ES-I3 (cell line): Measurements from ENCODE around the gene SCYL2.
"Not testable (repeated sequence)": the region's sequence is repeated elsewhere in the genome, so short reads cannot be mapped to it uniquely, and the experiment has no call there.

Experiments used
- H3K36me3 ChIP-seq: 2 replicates; pipeline ENCODE4 v1.6.1; 2013; ENCODE audit warnings: mild to moderate bottlenecking, low read length, control low read depth, moderate library complexity; ENCODE audit not compliant: insufficient read depth
- H3K4me1 ChIP-seq: 2 replicates; pipeline ENCODE4 v1.6.1; 2013; ENCODE audit warnings: mild to moderate bottlenecking, control low read depth, low read length; ENCODE audit not compliant: insufficient read depth
- H3K9ac ChIP-seq: 2 replicates; pipeline ENCODE4 v1.6.1; 2013; ENCODE audit warnings: low read depth, mild to moderate bottlenecking, low read length, moderate library complexity
- H3K9me3 ChIP-seq: 2 replicates; pipeline ENCODE4 v1.6.1; 2013; ENCODE audit warnings: mild to moderate bottlenecking, low read length, moderate library complexity; ENCODE audit not compliant: control insufficient read depth, insufficient read depth

The SCYL2 gene

DNA sequence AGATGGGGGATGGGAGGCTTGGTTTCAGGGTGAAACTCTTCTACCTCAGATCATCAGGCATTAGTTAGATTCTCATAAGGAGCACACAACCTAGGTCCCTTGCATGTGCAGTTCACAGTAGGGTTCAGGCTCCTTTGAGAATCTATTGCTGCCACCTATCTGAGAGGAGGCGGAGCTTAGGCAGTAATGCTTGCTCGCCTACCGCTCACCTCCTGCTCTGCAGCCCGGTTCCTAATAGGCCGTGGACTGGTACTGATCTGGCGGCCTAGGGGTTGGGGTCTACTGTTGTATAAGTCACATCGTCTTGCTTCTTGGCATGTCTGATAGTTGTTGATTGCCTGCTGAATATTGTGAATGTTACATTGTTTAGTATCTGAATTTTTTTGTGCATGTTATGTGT, 12.2 kb downstream of the SCYL2 start:
- H3K4me1 ChIP-seq, result peaks cover 9% of the 10 kb centered on the region; the same call in 1 of the 2 replicates
- no peaks in the 10 kb centered on the region for H3K36me3 ChIP-seq
- no peaks in the 10 kb centered on the region for H3K9me3 ChIP-seq
- H3K9ac ChIP-seq, result no peak overlapping the region; the same call in 1 of the 2 replicates

DNA sequence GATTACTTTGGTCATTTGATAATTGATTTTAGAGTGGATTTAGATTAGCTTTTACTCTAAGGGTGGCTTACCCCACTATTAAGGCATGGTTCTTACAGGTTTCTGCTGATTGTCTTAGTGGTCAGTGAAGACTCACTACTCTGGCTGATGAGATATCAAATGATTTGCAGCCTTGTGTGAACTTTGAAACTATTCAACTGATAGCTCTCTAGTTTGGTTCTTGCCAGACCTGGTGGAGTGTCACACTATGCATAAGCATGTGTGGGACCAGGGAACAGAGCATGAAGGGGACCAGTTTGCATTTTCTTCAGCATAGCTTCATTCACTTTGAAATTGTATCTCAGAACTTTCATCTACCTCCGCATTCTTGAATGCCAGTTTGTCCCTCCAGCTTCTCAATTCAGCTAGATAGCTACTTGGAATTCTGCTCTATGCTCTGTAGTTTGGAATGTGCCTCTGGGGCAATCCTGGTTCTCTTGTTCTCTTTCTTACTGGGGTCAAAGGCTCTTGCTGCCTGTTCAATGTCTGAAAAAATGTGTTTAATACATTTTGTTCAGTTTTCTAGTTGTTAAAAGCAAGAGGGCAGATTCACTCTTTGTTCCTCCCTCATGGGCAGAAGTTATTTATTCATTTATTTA, 12.7 kb downstream of the SCYL2 start:
- no peaks in the 10 kb centered on the region for H3K9me3 ChIP-seq
- no peak overlapping the region for H3K9ac ChIP-seq
- no peaks in the 10 kb centered on the region for H3K36me3 ChIP-seq
- peaks cover 9% of the 10 kb centered on the region; the same call in 1 of the 2 replicates for H3K4me1 ChIP-seq

DNA sequence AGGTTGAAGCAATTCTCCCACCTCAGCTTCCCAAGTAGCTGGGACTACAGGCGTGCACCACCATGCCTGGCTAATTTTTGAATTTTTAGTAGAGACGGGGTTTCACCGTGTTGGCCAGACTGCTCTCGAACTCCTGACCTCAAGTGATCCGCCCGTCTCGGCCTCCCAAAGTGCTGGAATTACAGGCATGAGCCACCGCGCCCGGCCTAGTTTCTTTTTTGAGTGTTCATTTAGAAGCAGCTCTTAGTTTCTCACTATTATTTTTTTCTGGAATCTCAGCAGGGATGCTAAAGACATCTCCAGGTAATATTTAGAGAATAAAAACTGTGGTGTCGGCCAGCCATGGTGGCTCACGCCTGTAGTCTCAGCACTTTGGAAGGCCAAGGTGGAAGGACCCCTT, 17.6 kb downstream of the SCYL2 start:
- H3K36me3 ChIP-seq, H3K4me1 ChIP-seq, H3K9ac ChIP-seq, H3K9me3 ChIP-seq: not testable (repeated sequence)

DNA sequence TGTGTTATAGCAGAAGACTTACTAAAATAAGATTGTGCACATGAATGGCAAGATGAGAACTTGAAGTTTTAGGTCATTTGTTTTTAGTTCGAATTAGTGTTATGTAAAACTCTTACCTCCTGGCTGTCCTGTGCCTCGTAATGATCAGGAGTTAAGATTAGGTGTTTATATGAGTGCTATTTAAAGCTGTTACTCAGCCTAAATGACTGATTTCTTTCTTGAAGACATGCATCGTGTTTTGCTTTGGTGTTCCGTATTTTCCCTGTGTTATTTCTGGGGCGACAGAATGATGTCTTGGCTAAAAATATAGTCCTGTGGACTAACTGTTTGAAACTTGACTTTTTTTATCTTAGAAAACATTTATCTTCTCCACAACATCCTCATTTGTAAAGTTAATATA, 22.1 kb downstream of the SCYL2 start:
- Histone ChIP-seq H3K36me3 (peaks cover 6% of the 10 kb centered on the region; the same call in 1 of the 2 replicates), H3K4me1 (no peaks in the 10 kb centered on the region), H3K9ac (no peak overlapping the region), H3K9me3 (no peaks in the 10 kb centered on the region)

DNA sequence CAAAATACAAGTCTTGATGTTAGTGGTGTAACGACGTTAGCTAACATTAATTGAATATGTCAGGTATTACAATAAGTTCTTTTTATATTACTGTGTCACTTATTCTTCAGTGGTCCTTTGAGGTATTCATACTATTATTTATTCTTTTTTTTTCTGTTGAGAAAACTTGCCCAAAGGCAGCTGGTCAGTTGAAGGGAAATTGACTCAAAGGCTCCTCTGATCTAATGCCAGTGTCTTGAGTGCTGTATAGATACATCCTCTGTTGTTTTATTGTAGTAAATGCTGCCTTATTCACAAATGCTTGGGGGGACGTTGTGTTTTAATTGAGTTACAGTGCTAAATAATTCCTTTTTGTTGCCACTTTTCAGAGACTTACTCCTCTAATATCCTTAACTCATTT, 23.0 kb downstream of the SCYL2 start:
- Histone ChIP-seq H3K4me1 (no peaks in the 10 kb centered on the region), H3K36me3 (peaks cover 6% of the 10 kb centered on the region; the same call in 1 of the 2 replicates), H3K9me3 (no peaks in the 10 kb centered on the region), H3K9ac (no peak overlapping the region)

DNA sequence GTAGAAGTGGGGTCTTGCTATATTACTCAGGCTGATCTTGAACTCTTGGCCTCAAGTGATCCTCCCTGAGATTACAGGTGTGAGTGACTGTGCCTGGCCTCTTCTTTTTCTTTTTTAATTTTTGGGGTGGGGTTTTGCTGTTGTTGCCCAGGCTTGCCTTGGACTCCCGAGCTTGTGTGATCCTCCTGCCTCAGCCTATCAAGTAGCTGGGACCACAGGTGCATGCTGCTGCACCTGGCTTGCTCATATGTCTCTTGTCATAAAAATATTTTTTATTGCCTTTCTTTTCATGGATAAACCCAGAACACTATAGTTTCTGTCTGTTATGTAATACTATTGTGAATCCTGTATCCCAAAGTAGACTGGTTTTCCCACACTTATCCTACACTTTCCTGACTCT, 26.0 kb downstream of the SCYL2 start:
- no peak overlapping the region for H3K9ac ChIP-seq
- no peaks in the 10 kb centered on the region for H3K4me1 ChIP-seq
- peaks cover 13% of the 10 kb centered on the region; the same call in 1 of the 2 replicates for H3K36me3 ChIP-seq
- H3K9me3 ChIP-seq, result no peaks in the 10 kb centered on the region

DNA sequence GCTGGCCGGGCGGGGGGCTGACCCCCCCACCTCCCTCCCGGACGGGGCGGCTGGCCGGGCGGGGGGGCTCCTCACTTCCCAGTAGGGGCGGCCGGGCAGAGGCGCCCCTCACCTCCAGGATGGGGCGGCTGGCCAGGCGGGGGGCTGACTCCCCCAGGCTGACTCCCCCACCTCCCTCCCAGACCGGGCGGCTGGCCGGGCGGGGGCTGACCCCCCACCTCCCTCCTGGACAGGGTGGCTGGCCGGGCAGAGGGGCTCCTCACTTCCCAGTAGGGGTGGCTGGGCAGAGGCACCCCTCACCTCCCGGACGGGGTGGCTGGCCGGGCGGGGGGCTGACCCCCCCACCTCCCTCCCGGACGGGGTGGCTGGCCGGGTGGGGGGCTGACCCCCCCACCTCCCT, 27.4 kb downstream of the SCYL2 start:
- not testable (repeated sequence) for H3K9me3 ChIP-seq, H3K9ac ChIP-seq, H3K4me1 ChIP-seq
- peaks cover 13% of the 10 kb centered on the region; the same call in 1 of the 2 replicates for H3K36me3 ChIP-seq

DNA sequence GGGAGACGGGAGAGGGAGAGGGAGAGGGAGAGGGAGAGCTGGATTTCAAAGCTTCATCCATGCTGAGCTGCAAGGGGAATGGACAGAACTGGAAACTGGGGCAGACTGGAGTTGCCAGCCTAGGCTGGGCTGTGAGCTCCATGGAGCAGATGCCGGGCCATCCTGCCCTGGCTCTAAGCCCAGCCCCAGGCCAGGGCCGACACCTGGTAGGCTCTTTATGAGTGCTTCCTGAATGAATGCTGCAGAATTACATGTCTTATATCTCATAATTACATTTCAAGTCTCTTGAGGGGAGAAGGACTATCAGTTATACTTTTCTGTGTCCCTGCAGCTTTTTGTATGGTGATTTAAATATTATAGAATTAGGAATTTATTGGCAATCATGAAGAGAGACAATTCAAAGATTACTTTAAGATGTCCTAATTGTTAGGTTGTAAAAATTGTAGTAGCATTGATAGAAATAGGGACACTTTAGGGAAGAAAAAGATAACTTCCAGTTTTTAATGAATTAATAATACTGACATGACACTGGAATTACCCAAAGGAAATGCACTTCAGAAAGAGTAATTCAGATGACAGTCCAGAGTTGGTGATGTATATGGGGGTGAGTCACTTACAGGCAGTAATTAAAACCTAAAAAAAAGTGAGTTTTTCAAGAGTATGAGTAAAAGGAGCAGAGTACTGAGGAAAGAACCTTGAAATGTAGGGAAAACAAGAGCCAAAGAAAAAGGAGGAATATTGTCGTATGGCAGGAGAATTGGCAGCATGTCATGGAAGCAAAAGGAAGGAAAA, 29.0 kb downstream of the SCYL2 start:
- no peak overlapping the region for H3K9ac ChIP-seq
- no peaks in the 10 kb centered on the region for H3K4me1 ChIP-seq
- no peaks in the 10 kb centered on the region for H3K9me3 ChIP-seq
- peaks cover 13% of the 10 kb centered on the region for H3K36me3 ChIP-seq

DNA sequence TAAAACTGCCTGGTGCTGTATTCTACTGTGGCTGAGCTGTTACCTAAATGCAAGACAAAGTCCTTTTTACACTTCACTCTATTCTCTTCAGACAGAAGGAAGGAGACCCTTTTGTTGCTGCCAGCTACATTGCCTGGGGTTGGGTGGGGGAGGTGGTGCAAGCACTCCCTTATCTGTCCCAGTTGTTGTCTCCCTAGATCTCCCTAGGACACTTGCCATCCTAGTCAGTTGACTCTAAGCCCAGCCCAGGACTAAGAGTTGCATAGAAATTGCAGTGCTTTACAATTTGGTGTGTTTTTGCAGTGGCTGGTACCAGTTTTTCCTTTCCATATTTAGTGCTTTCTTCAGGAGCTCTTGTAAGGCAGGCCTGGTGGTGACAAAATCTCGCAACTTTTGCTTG, 35.1 kb downstream of the SCYL2 start:
- Histone ChIP-seq H3K9me3 (no peaks in the 10 kb centered on the region; the same call in 1 of the 2 replicates), H3K36me3 (peaks cover 10% of the 10 kb centered on the region), H3K9ac (no peak overlapping the region), H3K4me1 (no peaks in the 10 kb centered on the region)

DNA sequence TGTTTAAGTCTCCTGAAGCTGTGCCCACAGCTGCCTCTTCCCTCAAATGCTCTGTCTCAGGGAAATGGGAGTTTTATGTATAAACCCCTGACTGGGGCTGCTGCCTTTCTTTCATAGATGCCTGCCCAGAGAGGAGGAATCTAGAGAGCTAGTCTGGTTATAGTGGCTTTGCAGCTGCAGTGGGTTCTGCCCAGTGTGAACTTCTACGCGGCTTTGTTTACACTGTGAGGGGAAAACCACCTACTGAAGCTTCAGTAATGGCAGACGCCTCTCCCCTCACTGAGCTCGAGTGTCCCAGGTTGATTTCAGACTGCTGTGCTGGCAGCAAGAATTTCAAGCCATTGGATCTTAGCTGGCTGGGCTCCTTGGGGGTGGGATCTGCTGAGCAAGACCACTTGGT, 36.9 kb downstream of the SCYL2 start:
- Histone ChIP-seq H3K9me3 (no peaks in the 10 kb centered on the region; the same call in 1 of the 2 replicates), H3K9ac (no peak overlapping the region), H3K36me3 (peaks cover 7% of the 10 kb centered on the region), H3K4me1 (no peaks in the 10 kb centered on the region)

DNA sequence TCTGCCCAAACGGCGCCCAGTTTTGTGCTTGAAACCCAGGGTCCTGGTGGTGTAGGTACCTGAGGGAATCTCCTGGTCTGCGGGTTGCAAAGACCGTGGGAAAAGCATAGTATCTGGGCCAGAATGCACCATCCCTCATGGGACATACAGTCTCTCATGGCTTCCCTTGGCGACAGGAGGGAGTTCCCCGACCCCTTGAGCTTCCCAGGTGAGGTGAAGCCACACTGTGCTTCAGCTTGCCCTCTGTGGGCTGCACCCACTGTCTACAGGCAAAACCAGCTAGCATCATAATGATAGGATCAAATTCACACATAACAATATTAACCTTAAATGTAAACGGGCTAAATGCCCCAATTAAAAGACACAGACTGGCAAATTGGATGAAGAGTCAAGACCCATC, 37.4 kb downstream of the SCYL2 start:
- H3K9me3 ChIP-seq, H3K4me1 ChIP-seq, H3K9ac ChIP-seq, H3K36me3 ChIP-seq: not testable (repeated sequence)

DNA sequence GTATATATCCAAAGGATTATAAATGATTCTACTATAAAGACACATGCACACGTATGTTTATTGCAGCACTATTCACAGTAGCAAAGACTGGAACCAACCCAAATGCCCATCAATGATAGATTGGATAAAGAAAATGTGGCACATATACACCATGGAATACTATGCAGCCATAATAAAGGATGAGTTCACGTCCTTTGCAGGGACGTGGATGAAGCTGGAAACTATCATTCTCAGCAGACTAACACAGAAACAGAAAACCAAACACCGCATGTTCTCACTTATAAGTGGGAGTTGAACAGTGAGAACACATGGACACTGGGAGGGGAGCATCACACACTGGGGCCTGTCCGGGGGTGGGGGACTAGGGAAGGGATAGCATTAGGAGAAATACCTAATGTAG, 41.2 kb downstream of the SCYL2 start:
- H3K36me3 ChIP-seq, H3K9ac ChIP-seq, H3K4me1 ChIP-seq, H3K9me3 ChIP-seq: not testable (repeated sequence)

DNA sequence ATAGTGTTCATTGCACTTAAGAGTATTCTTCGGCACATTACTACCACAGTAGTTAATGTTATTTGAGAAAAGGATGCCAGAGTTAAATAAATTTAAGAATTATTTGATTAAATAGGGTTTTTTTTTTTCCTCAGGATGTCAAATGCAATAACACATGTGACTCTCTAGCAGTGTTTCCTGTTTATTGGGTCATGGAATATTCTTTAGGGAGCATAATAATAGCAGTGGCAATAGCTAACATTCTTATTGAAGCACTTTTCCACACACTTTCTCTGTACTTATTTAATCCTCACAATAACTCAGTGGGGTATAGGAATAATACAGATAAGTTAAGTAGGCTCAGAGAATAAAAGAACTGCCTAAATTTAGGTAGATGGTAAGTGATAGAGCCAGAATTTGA, 44.3 kb downstream of the SCYL2 start:
- no peak overlapping the region for H3K9ac ChIP-seq
- no peaks in the 10 kb centered on the region for H3K4me1 ChIP-seq
- H3K9me3 ChIP-seq, result no peaks in the 10 kb centered on the region
- peaks cover 3% of the 10 kb centered on the region for H3K36me3 ChIP-seq

DNA sequence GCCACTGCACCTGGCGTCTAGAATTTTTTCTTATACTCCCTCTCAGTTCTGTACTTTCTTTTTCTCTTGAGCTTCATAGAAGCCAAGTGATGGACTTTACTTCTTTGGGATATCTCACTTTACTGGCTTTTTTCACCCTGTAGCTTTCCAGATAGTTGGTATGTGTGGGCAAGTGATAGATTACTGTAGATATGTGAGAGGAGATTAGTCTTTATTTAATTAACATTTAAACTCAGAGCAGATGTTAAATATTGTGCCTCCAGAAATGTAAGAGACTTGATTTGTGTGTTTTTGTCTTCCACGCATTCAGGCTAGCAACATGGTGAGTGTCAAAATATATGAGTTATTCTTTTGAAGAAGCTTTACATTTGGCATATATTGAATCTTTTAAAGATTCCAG, 50.4 kb downstream of the SCYL2 start:
- H3K9ac ChIP-seq, result no peak overlapping the region
- H3K9me3 ChIP-seq, result no peaks in the 10 kb centered on the region
- no peaks in the 10 kb centered on the region for H3K4me1 ChIP-seq
- peaks cover 8% of the 10 kb centered on the region for H3K36me3 ChIP-seq

DNA sequence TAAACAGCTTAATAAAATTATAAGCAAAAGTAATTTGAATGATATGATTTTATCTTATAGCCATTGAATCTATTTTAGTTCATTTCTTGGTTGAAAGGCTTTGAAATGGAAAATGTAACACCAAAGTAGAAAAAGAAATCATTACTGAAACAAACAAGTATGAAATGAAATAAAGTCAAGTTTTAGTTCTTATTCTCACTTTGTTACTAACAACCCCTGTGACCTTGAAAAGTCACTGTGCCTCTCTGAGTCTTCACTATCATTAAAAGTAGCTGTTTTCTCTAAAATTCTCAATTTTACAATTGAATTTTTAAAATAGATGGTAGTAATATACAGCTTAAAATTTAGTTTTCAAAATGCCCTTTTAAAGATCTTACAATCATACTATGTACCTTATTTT, 57.5 kb downstream of the SCYL2 start:
- peaks cover 6% of the 10 kb centered on the region; the same call in 1 of the 2 replicates for H3K36me3 ChIP-seq

More for the DNA sequence above, 57.5 kb downstream of the SCYL2 start:
- H3K9ac ChIP-seq, result no peak overlapping the region
- no peaks in the 10 kb centered on the region for H3K9me3 ChIP-seq
- H3K4me1 ChIP-seq, result no peaks in the 10 kb centered on the region; the same call in 1 of the 2 replicates
